H1 (cell line): ENCODE measurements around the gene ALPG. TPM values are rescaled to one million over a fixed set of nuclear protein-coding genes. Genes with fewer than 3 reads are reported as not detected.
A peak's percentile ranks its signal among the peaks of the same experiment; 100 is the strongest.

Experiments
- CTCF ChIA-PET: fragments of 300-600 bp; sonication (Branson Sonifier 250); formaldehyde crosslinking; loops from one replicate; lab custom pipeline; 2021; ENCODE audit not compliant: partially characterized antibody; lab: Charles Lee
- POLR2A ChIA-PET: fragments of 300-600 bp; sonication (Branson Sonifier 250); formaldehyde crosslinking; loops from one replicate; lab custom pipeline; 2021; ENCODE audit warnings: inconsistent platforms; ENCODE audit not compliant: partially characterized antibody; lab: Charles Lee
- DNase-seq, 2 experiments: peaks; one replicate each; pipeline versions ENCODE4 v3.0.0 to v3.0.0-alpha.2; 2010 to 2022; ENCODE audit warnings: low spot score in 2 of 2, low read depth in 1 of 2, mixed read lengths in 1 of 2
- FAIRE-seq: peaks from 2 replicates; lab custom pipeline; 2011; peaks lifted over from hg19 to GRCh38; lab: Jason Lieb, UNC
- H2AFZ ChIP-seq: 2 replicates; pipeline ENCODE4 v1.8.1; 2012; ENCODE audit warnings: low read length, inconsistent platforms
- H2AK5ac ChIP-seq: 2 replicates; pipeline ENCODE4 v1.6.1; 2013; ENCODE audit warnings: low read depth, low read length
- H2BK120ac ChIP-seq: replicated peaks from 2 replicates; pipeline ENCODE3; 2013; ENCODE audit warnings: low read depth, low read length, inconsistent platforms
- H2BK12ac ChIP-seq: 2 replicates; pipeline ENCODE4 v1.6.1; 2013; ENCODE audit warnings: low read depth, low read length
- H2BK15ac ChIP-seq: 2 replicates; pipeline ENCODE4 v1.6.1; 2013; ENCODE audit warnings: low read length
- H2BK20ac ChIP-seq: 2 replicates; pipeline ENCODE4 v1.6.1; 2013; ENCODE audit warnings: low read length
- H2BK5ac ChIP-seq: 2 replicates; pipeline ENCODE4 v1.6.1; 2013; ENCODE audit warnings: low read depth, low read length
- H3K14ac ChIP-seq: 2 replicates; pipeline ENCODE4 v1.6.1; 2013; ENCODE audit warnings: inconsistent platforms; ENCODE audit not compliant: insufficient read length
- H3K18ac ChIP-seq: 2 replicates; pipeline ENCODE4 v1.6.1; 2013; ENCODE audit warnings: low read length; ENCODE audit errors: extremely low read depth
- H3K23ac ChIP-seq: 2 replicates; pipeline ENCODE4 v1.6.1; 2013; ENCODE audit warnings: inconsistent platforms; ENCODE audit not compliant: insufficient read length
- H3K23me2 ChIP-seq: 2 replicates; pipeline ENCODE4 v1.6.1; 2013; ENCODE audit warnings: low read depth, low read length
- H3K27ac ChIP-seq: 2 replicates; pipeline ENCODE4 v1.6.1; 2011; ENCODE audit warnings: low read depth, low read length, inconsistent platforms
- H3K27me3 ChIP-seq, 4 experiments: replicated peaks in 1 of 4; 1 replicate in 1 of 4; 2 replicates in 3 of 4; pipeline versions ENCODE4 v1.6.1 to v1.8.1; 2011 to 2013; ENCODE audit warnings: low read length in 3 of 4, mild to moderate bottlenecking in 3 of 4, inconsistent platforms in 2 of 4, mixed read lengths in 2 of 4, moderate library complexity in 1 of 4; ENCODE audit not compliant: control insufficient read depth in 3 of 4, insufficient read depth in 3 of 4; ENCODE audit errors: extremely low read depth in 1 of 4
- H3K36me3 ChIP-seq, 4 experiments: 2 replicates each; pipeline versions ENCODE4 v1.6.1 to v1.8.1; 2011 to 2013; ENCODE audit warnings: mild to moderate bottlenecking in 4 of 4, low read length in 3 of 4, moderate library complexity in 2 of 4, control low read depth in 1 of 4, inconsistent platforms in 1 of 4; ENCODE audit not compliant: insufficient read depth in 4 of 4, control insufficient read depth in 2 of 4
- H3K4ac ChIP-seq: replicated peaks from 2 replicates; pipeline ENCODE3; 2013; ENCODE audit warnings: low read length, low read depth, mixed read lengths, inconsistent platforms; ENCODE audit not compliant: insufficient read length
- H3K4me1 ChIP-seq, 4 experiments: replicated peaks in 1 of 4; 1 replicate in 1 of 4; 2 replicates in 3 of 4; pipeline versions ENCODE4 v1.6.1 to v1.8.1; 2011 to 2013; ENCODE audit warnings: low read length in 3 of 4, inconsistent platforms in 2 of 4, mixed read lengths in 1 of 4; ENCODE audit not compliant: insufficient read depth in 4 of 4, control insufficient read depth in 3 of 4
- H3K4me2 ChIP-seq, 2 experiments: 2 replicates each; pipeline versions ENCODE4 v1.6.1 to v1.8.1; 2011 to 2013; ENCODE audit warnings: low read depth in 2 of 2, low read length in 2 of 2, control low read depth in 1 of 2, inconsistent platforms in 1 of 2, mild to moderate bottlenecking in 1 of 2; ENCODE audit not compliant: insufficient read depth in 1 of 2
- H3K4me3 ChIP-seq, 4 experiments: fragments of 200-600, 300-600 bp in 1 of 4; sonication (generic), shearing (Covaris generic), sonication (Bioruptor Twin) in 1 of 4; 2 replicates each; pipeline versions ENCODE4 v1.5.1 to v1.8.1; 2011 to 2016; ENCODE audit warnings: low read length in 4 of 4, low read depth in 3 of 4, control low read depth in 2 of 4, inconsistent platforms in 2 of 4, mild to moderate bottlenecking in 2 of 4, mixed read lengths in 1 of 4, moderate library complexity in 1 of 4; ENCODE audit not compliant: insufficient read depth in 2 of 4; ENCODE audit errors: extremely low read depth in 1 of 4
- H3K56ac ChIP-seq: replicated peaks from 2 replicates; pipeline ENCODE3; 2013; ENCODE audit warnings: low read depth, mild to moderate bottlenecking, mixed read lengths, low read length, inconsistent platforms; ENCODE audit not compliant: insufficient read length
- H3K79me1 ChIP-seq: 2 replicates; pipeline ENCODE4 v1.6.1; 2013; ENCODE audit warnings: low read depth, low read length, control low read depth
- H3K79me2 ChIP-seq, 2 experiments: 2 replicates each; pipeline versions ENCODE4 v1.6.1 to v1.8.1; 2012 to 2013; ENCODE audit warnings: low read length in 2 of 2, mild to moderate bottlenecking in 2 of 2, inconsistent platforms in 1 of 2; ENCODE audit not compliant: insufficient read depth in 2 of 2, control insufficient read depth in 1 of 2
- H3K9ac ChIP-seq, 4 experiments: replicated peaks in 1 of 4; 1 replicate in 1 of 4; 2 replicates in 3 of 4; pipeline versions ENCODE4 v1.6.1 to v1.8.1; 2011 to 2013; ENCODE audit warnings: low read depth in 3 of 4, low read length in 3 of 4, control low read depth in 2 of 4, mild to moderate bottlenecking in 2 of 4, moderate library complexity in 2 of 4, inconsistent platforms in 1 of 4; ENCODE audit errors: extremely low read depth in 1 of 4
- H3K9me3 ChIP-seq, 2 experiments: 2 replicates each; pipeline versions ENCODE4 v1.6.1 to v1.8.1; 2012 to 2013; ENCODE audit warnings: mild to moderate bottlenecking in 2 of 2, moderate library complexity in 2 of 2, control low read depth in 1 of 2, inconsistent platforms in 1 of 2, low read depth in 1 of 2, low read length in 1 of 2, mixed read lengths in 1 of 2; ENCODE audit not compliant: insufficient read depth in 2 of 2
- H4K20me1 ChIP-seq, 2 experiments: replicated peaks in 1 of 2; 2 replicates each; pipeline versions ENCODE3 to v1.8.1; 2011 to 2013; ENCODE audit warnings: inconsistent platforms in 2 of 2, low read length in 2 of 2, mild to moderate bottlenecking in 1 of 2; ENCODE audit not compliant: insufficient read depth in 2 of 2, control insufficient read depth in 1 of 2
- H4K5ac ChIP-seq: 2 replicates; pipeline ENCODE4 v1.6.1; 2013; ENCODE audit warnings: low read length, low read depth, mixed read lengths, inconsistent platforms; ENCODE audit not compliant: insufficient read length
- H4K8ac ChIP-seq: 2 replicates; pipeline ENCODE4 v1.8.0; 2013; ENCODE audit warnings: mild to moderate bottlenecking, moderate library complexity, low read length, inconsistent platforms; ENCODE audit not compliant: insufficient read depth; ENCODE audit errors: extremely low read depth
- H4K91ac ChIP-seq: replicated peaks from 2 replicates; pipeline ENCODE3; 2013; ENCODE audit warnings: low read length, mixed read lengths, inconsistent platforms; ENCODE audit not compliant: insufficient read length
- BACH1 ChIP-seq: IDR thresholded peaks from 2 replicates; pipeline ENCODE4 v1.6.1; 2012; ENCODE audit warnings: low read length, improper control_type of control experiment
- CBX5 ChIP-seq: fragments of 300-800, 300-1000 bp; sonication (generic); IDR thresholded peaks from 2 replicates; pipeline ENCODE4 v1.7.1; 2016; ENCODE audit warnings: antibody characterized with exemption, low read length, low read depth
- EP300 ChIP-seq, 2 experiments: IDR thresholded peaks; 1 replicate in 1 of 2; 2 replicates in 1 of 2; pipeline ENCODE4 v1.6.1; 2011 to 2012; ENCODE audit warnings: low read depth in 2 of 2, low read length in 2 of 2, mild to moderate bottlenecking in 2 of 2, borderline replicate concordance in 1 of 2, inconsistent platforms in 1 of 2, moderate library complexity in 1 of 2
- EZH2 ChIP-seq: fragments of 200-600 bp; sonication (generic); IDR thresholded peaks from 2 replicates; pipeline ENCODE4 v1.7.1; 2012; ENCODE audit warnings: low read depth, mild to moderate bottlenecking, moderate library complexity, low read length, inconsistent platforms; ENCODE audit not compliant: severe bottlenecking
- KDM4A ChIP-seq: IDR thresholded peaks from one replicate; pipeline ENCODE4 v1.7.1; 2012; ENCODE audit warnings: low read depth, mild to moderate bottlenecking, moderate library complexity, low read length, inconsistent platforms; ENCODE audit not compliant: severe bottlenecking
- PHF8 ChIP-seq: fragments of 200-600 bp; sonication (generic); conservative IDR thresholded peaks from 2 replicates; pipeline ENCODE4 v1.7.1; 2012; ENCODE audit warnings: low read depth, mild to moderate bottlenecking, inconsistent platforms, low read length, moderate library complexity
- SIRT6 ChIP-seq: IDR thresholded peaks from one replicate; pipeline ENCODE4 v1.7.1; 2012; ENCODE audit warnings: low read length, inconsistent platforms
- TAF7 ChIP-seq: optimal IDR thresholded peaks from 2 replicates; pipeline ENCODE3; 2011; ENCODE audit warnings: low read depth, mild to moderate bottlenecking, inconsistent platforms, low read length, moderate library complexity, borderline replicate concordance
- TCF12 ChIP-seq: IDR thresholded peaks from 2 replicates; pipeline ENCODE4 v1.6.1; 2011; ENCODE audit warnings: low read depth, mild to moderate bottlenecking, low read length
- TEAD4 ChIP-seq: IDR thresholded peaks from 2 replicates; pipeline ENCODE4 v1.6.1; 2012; ENCODE audit warnings: low read depth, low read length, inconsistent platforms, mixed read lengths
- WGBS, 2 experiments: shearing (Covaris generic) in 1 of 2; methylation state at CpG; one replicate each; pipeline versions ENCODE4 v1.1.6 to v1.1.7; 2013 to 2015; ENCODE audit warnings: low lambda C conversion rate in 2 of 2, mixed read lengths in 2 of 2, inconsistent platforms in 1 of 2, low coverage in 1 of 2, missing lambda C conversion rate in 1 of 2; ENCODE audit not compliant: insufficient replicate concordance in 2 of 2, insufficient coverage in 1 of 2, insufficient read length in 1 of 2; ENCODE audit errors: extremely low coverage in 1 of 2, missing lambda C conversion rate in 1 of 2; 5-methylcytosine and 5-hydroxymethylcytosine counted together
- polyA plus RNA-seq, 7 experiments: library from polyadenylated mRNA; depleted of rRNA in 3 of 7; stranded (reverse) in 5 of 7; unstranded in 2 of 7; fragments of >200 nt in 5 of 7; fragments of 200-250 nt in 2 of 7; gene quantifications; 1 replicate in 5 of 7; 2 replicates in 1 of 7; 4 replicates in 1 of 7; pipeline versions ENCODE4 v1.2.1 to v1.2.3, GENCODE V29; 2011 to 2013; ENCODE audit warnings: missing spikeins in 2 of 7, mixed read lengths in 2 of 7
- total RNA-seq: library from RNA; stranded (reverse); fragmentation: NEBNext Ultra II Directional; extraction: Animal tissue kit (Norgen Biotek cat#: 25700); gene quantifications from 2 replicates; pipeline ENCODE4 v1.2.1, GENCODE V29; 2021
- TF ChIP-seq, protein P1 (sequence below): IDR thresholded peaks from 2 replicates; pipeline ENCODE4 v1.6.1; 2012; ENCODE audit warnings: inconsistent platforms

Gene ALPG
- total and polyA plus RNA-seq, 2 of the 8 experiments (the other 6 are each of a cell fraction or from before 2014, with no cell fraction given) = 0.56 to 2.1 TPM

DNA sequence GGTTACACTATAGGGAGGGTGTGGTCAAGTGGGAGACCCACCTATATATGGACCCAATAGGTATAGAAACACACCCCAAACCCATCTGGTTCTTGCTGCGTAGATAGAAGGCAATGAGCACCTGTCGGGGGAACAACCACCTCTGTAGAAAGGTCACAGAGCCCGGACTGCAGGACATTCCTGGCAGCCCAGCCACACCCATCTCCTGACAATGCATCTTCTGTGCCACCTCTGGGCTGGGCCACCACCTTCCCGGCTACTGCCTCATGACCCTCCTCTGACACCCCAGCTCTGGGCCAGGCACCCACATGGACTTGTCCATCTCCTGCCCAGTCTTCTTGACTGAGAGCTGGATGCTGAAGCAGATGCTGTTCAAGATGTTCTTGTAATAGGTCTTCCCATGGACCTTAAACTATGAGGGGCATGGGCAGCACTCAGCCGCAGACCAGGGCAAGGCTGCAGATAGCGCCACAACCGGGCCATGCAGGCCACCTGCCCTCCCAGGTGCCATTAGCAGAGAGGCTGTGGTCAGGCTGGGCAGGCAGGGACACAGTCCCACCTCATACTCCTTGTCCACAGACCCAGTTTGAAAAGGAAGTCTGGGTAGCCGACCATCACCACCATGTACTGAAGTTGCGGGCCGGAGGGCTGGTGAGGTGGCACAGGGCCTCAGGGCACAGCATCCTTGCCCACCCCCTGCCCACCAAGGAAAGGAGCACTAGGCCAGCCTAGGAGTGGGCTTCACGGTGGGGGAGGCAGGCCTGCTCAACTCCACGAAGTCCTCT lies 9.3 kb downstream of the ALPG start:
- Histone ChIP-seq H2BK120ac (no peak overlapping the region), H2BK20ac (no peak overlapping the region), H3K18ac (no peak overlapping the region), H4K5ac (no peak overlapping the region), H2BK5ac (no peak overlapping the region), H3K79me1 (peaks cover 4% of the 10 kb centered on the region), H3K23me2 (peaks cover 21% of the 10 kb centered on the region; the same call in 1 of the 2 replicates), H3K4me3 (no peak overlapping the region), H3K23ac (no peak overlapping the region), H4K91ac (no peak overlapping the region), H4K8ac (0 out of 2 replicates have a peak overlapping the region, but pooled peaks have one; percentile 11), H3K79me2 (peaks cover 0 to 38% of the 10 kb centered on the region in 2 experiments; a peak in 2 of 4 replicates), H3K4me1 (peaks cover 0 to 18% (median 7%) of the 10 kb centered on the region in 4 experiments; a peak in 6 of 7 replicates), H3K56ac (no peak overlapping the region), H2BK12ac (no peak overlapping the region), H3K36me3 (peaks cover 8 to 68% (median 35%) of the 10 kb centered on the region in 4 experiments), H2BK15ac (no peak overlapping the region), H2AK5ac (no peak overlapping the region), H3K27me3 (peaks cover 12 to 30% (median 29%) of the 10 kb centered on the region in 4 experiments), H3K9ac (no peak overlapping the region), H3K9me3 (no peaks in the 10 kb centered on the region), H3K4ac (no peak overlapping the region), H3K14ac (no peak overlapping the region), H3K4me2 (no peak overlapping the region), H3K27ac (no peak overlapping the region), H4K20me1 (peaks cover 5 to 13% of the 10 kb centered on the region in 2 experiments), H2AFZ (no peak overlapping the region)
- DNase-seq (no peak), FAIRE-seq (no peak)
- POLR2A ChIA-PET = interaction anchor here (0.6 to 8.5 kb wide), 6 partner anchors 9 to 45 kb away, joined by 4 to 70 read pairs (median 23); partner anchors contain the start of gene ALPG
- WGBS, 2 experiments = 95% methylated on average over 12 of the region's 12 CpGs; no CpG with 5 or more reads in 1 of the 2 experiments
- CTCF ChIA-PET = interaction anchor here (0.9 to 9.8 kb wide), 10 partner anchors 12 to 491 kb away, joined by 3 to 80 read pairs (median 4); no protein-coding TSS in a partner anchor
- no peak for TF ChIP-seq CBX5
- no peak for TF ChIP-seq EP300 (IDR thresholded peaks at IDR 0.05; ENCODE audit: borderline replicate concordance in 1 of 2, low read depth in 2 of 2, low read length in 2 of 2)
- TF ChIP-seq TAF7 = no peak
- TF ChIP-seq SIRT6 = no peak
- no peak for TF ChIP-seq BACH1
- TF ChIP-seq PHF8 = no peak
- TF ChIP-seq TCF12 = no peak
- TF ChIP-seq EZH2 = no peak
- TF ChIP-seq TEAD4 = no peak
- TF ChIP-seq, protein P1, sequence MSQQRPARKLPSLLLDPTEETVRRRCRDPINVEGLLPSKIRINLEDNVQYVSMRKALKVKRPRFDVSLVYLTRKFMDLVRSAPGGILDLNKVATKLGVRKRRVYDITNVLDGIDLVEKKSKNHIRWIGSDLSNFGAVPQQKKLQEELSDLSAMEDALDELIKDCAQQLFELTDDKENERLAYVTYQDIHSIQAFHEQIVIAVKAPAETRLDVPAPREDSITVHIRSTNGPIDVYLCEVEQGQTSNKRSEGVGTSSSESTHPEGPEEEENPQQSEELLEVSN = no peak
- no peak for TF ChIP-seq KDM4A
